ENCODE results near the gene PROCA1. TPM values are rescaled to one million over a fixed set of nuclear protein-coding genes. Genes with fewer than 3 reads are reported as not detected.

Gene PROCA1
- total RNA-seq, 2 experiments from 2014 or later: 4.0 to 4.5 TPM

Other genes with a start within 250 kb of the PROCA1 start
- not detected for gene SLC13A2, start 238.2 kb downstream of the PROCA1 start, total RNA-seq
- gene FOXN1, start 205.5 kb downstream of the PROCA1 start, total RNA-seq: not detected
- 10 to 100 TPM; 35.9 to 48.7 TPM for gene UNC119, start 159.3 kb downstream of the PROCA1 start, total RNA-seq
- gene PIGS, start 140.4 kb downstream of the PROCA1 start, total RNA-seq: 10 to 100 TPM; 38.7 to 41.4 TPM
- 100 to 1,000 TPM; 131 to 133 TPM for gene ALDOC, start 135.0 kb downstream of the PROCA1 start, total RNA-seq
- gene SPAG5, start 112.9 kb downstream of the PROCA1 start, total RNA-seq: 100 to 1,000 TPM; 142 to 165 TPM
- 10 to 100 TPM; 17.6 to 21.4 TPM for gene RSKR, start 97.7 kb downstream of the PROCA1 start, total RNA-seq
- 100 to 1,000 TPM; 138 to 152 TPM for gene BLTP2, start 66.7 kb downstream of the PROCA1 start, total RNA-seq
- gene SDF2, start 50.0 kb downstream of the PROCA1 start, total RNA-seq: 10 to 100 TPM; 36.6 to 37.2 TPM
- gene SUPT6H, start 49.7 kb downstream of the PROCA1 start, total RNA-seq: 10 to 100 TPM; 80.6 to 85.8 TPM
- gene RAB34, start 6.0 kb upstream of the PROCA1 start, total RNA-seq: 10 to 100 TPM; 13.6 to 17.4 TPM
- 1,000 to 10,000 TPM; 2,164 to 2,505 TPM for gene RPL23A, start 8.1 kb upstream of the PROCA1 start, total RNA-seq
- 1 to 10 TPM; 8.5 to 8.7 TPM for gene TLCD1, start 14.3 kb upstream of the PROCA1 start, total RNA-seq
- gene NEK8, start 16.9 kb upstream of the PROCA1 start, total RNA-seq: 1 to 10 TPM; 3.8 to 4.0 TPM
- 100 to 1,000 TPM in 1 of 2 experiments, 10 to 100 TPM in 1; 96.5 to 117 TPM for gene TRAF4, start 32.1 kb upstream of the PROCA1 start, total RNA-seq
- gene FAM222B, start 130.9 kb upstream of the PROCA1 start, total RNA-seq: 10 to 100 TPM; 16.8 to 20.8 TPM
- 10 to 100 TPM; 51.5 to 74.8 TPM for gene ERAL1, start 143.1 kb upstream of the PROCA1 start, total RNA-seq
- gene FLOT2, start 185.8 kb upstream of the PROCA1 start, total RNA-seq: 10 to 100 TPM; 81.3 to 88.4 TPM
- gene DHRS13, start 191.2 kb upstream of the PROCA1 start, total RNA-seq: 10 to 100 TPM; 23.3 to 29.5 TPM
- 10 to 100 TPM; 48.6 to 52.3 TPM for gene PHF12, start 239.6 kb upstream of the PROCA1 start, total RNA-seq

Measured in activated CD4-positive, alpha-beta T cell treated with anti-CD3 and anti-CD28 coated beads for 36 hours (primary cell).